ENCODE measurements around the gene ASTN1. TPM values are rescaled to one million over a fixed set of nuclear protein-coding genes. Genes with fewer than 3 reads are reported as not detected.

The ASTN1 gene
- polyA plus RNA-seq, 1 of the 3 experiments (the other 2 are of a cell fraction): 0.13 TPM

GRCh38 chr1:177024623-177025022 is 139.9 kb downstream of the ASTN1 start:
- Histone ChIP-seq H3K4me2 (no peak overlapping the region), H4K20me1 (ENCODE audit: insufficient read depth) (no peaks in the 10 kb centered on the region), H3K4me1 (ENCODE audit: control insufficient read depth in 1 of 2, insufficient read depth in 2 of 2, low read depth in 1 of 2, low read length in 1 of 2) (peaks cover 0 to 22% of the 10 kb centered on the region in 2 experiments; a peak in 2 of 4 replicates), H3F3A (replicated peaks; ENCODE audit: insufficient read depth) (no peaks in the 10 kb centered on the region), H3K79me2 (ENCODE audit: insufficient read depth) (no peaks in the 10 kb centered on the region), H3K9ac (no peak overlapping the region), H3K4me3 (ENCODE audit: low read depth in 2 of 2, low read length in 1 of 2) (no peak overlapping the region), H3K9me2 (no peaks in the 10 kb centered on the region), H2AFZ (ENCODE audit: low read depth) (no peak overlapping the region), H3K27me3 (ENCODE audit: insufficient read depth) (no peaks in the 10 kb centered on the region), H3K36me3 (replicated peaks in 1 of 2; ENCODE audit: control insufficient read depth in 1 of 2, insufficient read depth in 2 of 2, low read length in 1 of 2) (no peaks in the 10 kb centered on the region), H3K27ac (ENCODE audit: low read depth in 2 of 2, low read length in 1 of 2) (peak overlapping the region in 1 of 2 experiments; percentile 92; a peak in 2 of 4 replicates), H3K9me3 (no peaks in the 10 kb centered on the region)
- TF ChIP-seq YY1 (IDR thresholded peaks at IDR 0.05; ENCODE audit: low read depth) (no peak), TEAD4 (IDR thresholded peaks at IDR 0.05; ENCODE audit: borderline replicate concordance, insufficient read depth) (no peak), ELF1 (IDR thresholded peaks at IDR 0.05) (no peak), RCOR1 (IDR thresholded peaks at IDR 0.05; ENCODE audit: low read length) (no peak), RXRA (IDR thresholded peaks at IDR 0.05; ENCODE audit: borderline replicate concordance, low read depth) (no peak), REST (IDR thresholded peaks at IDR 0.05; ENCODE audit: low read depth, low read length) (no peak), NFIC (IDR thresholded peaks at IDR 0.05; ENCODE audit: borderline replicate concordance) (no peak), USF2 (IDR thresholded peaks at IDR 0.05; ENCODE audit: borderline replicate concordance, low read depth, low read length) (no peak), RAD21 (IDR thresholded peaks at IDR 0.05; ENCODE audit: low read length) (no peak)
- POLR2A ChIA-PET: no interaction called here
- DNase-seq: no peak
- WGBS (ENCODE audit: low lambda C conversion rate): 41% methylated on average over 4 of the region's 4 CpGs
- CTCF ChIA-PET: interaction anchor here (0.7 to 1.8 kb wide), 2 partner anchors 35 to 157 kb away, joined by 4 to 8 read pairs; no protein-coding TSS in a partner anchor

GRCh38 chr1:177023726-177024125 is 140.8 kb downstream of the ASTN1 start:
- Histone ChIP-seq H3K36me3 (replicated peaks in 1 of 2; ENCODE audit: control insufficient read depth in 1 of 2, insufficient read depth in 2 of 2, low read length in 1 of 2) (no peaks in the 10 kb centered on the region), H3K27ac (ENCODE audit: low read depth in 2 of 2, low read length in 1 of 2) (peak overlapping the region in 1 of 2 experiments; percentile 92; a peak in 2 of 4 replicates), H3K27me3 (ENCODE audit: insufficient read depth) (no peaks in the 10 kb centered on the region), H3K4me2 (no peak overlapping the region), H2AFZ (ENCODE audit: low read depth) (no peak overlapping the region), H3K9me3 (no peaks in the 10 kb centered on the region), H4K20me1 (ENCODE audit: insufficient read depth) (no peaks in the 10 kb centered on the region), H3K9ac (no peak overlapping the region), H3K4me1 (ENCODE audit: control insufficient read depth in 1 of 2, insufficient read depth in 2 of 2, low read depth in 1 of 2, low read length in 1 of 2) (peaks cover 0 to 22% of the 10 kb centered on the region in 2 experiments; a peak in 2 of 4 replicates), H3K9me2 (no peaks in the 10 kb centered on the region), H3K4me3 (ENCODE audit: low read depth in 2 of 2, low read length in 1 of 2) (no peak overlapping the region), H3K79me2 (ENCODE audit: insufficient read depth) (no peaks in the 10 kb centered on the region), H3F3A (replicated peaks; ENCODE audit: insufficient read depth) (no peaks in the 10 kb centered on the region)
- WGBS (ENCODE audit: low lambda C conversion rate): 4% methylated on average over 2 of the region's 3 CpGs
- POLR2A ChIA-PET: no interaction called here
- CTCF ChIA-PET: interaction anchor here (1.8 kb wide), 1 partner anchor 158 kb away, joined by 8 read pairs; no protein-coding TSS in a partner anchor
- DNase-seq: peak; percentile 74
- TF ChIP-seq GABPA (IDR thresholded peaks at IDR 0.05; ENCODE audit: low read depth) (no peak), MAX (IDR thresholded peaks at IDR 0.05; ENCODE audit: low read depth) (no peak), JUND (IDR thresholded peaks at IDR 0.05) (no peak), RCOR1 (IDR thresholded peaks at IDR 0.05; ENCODE audit: low read length) (no peak), USF1 (IDR thresholded peaks at IDR 0.05; ENCODE audit: borderline replicate concordance, low read depth) (no peak), FOSL2 (IDR thresholded peaks at IDR 0.05; ENCODE audit: borderline replicate concordance, low read depth) (no peak), EZH2phosphoT487 (IDR thresholded peaks at IDR 0.05; ENCODE audit: borderline replicate concordance, low read depth) (no peak), CHD2 (IDR thresholded peaks at IDR 0.05; ENCODE audit: low read length, partially characterized antibody) (peak; percentile 15), EP300 (IDR thresholded peaks at IDR 0.05; ENCODE audit: borderline replicate concordance in 1 of 2, low read depth in 1 of 2, low read length in 1 of 2) (peak in 1 of 2 experiments; percentile 47; a peak in 2 of 4 replicates), NRF1 (IDR thresholded peaks at IDR 0.05; ENCODE audit: low read depth, low read length) (no peak), POLR2AphosphoS5 (IDR thresholded peaks at IDR 0.05; ENCODE audit: low read depth, low read length) (no peak), REST (IDR thresholded peaks at IDR 0.05; ENCODE audit: low read depth, low read length) (no peak), YY1 (IDR thresholded peaks at IDR 0.05; ENCODE audit: low read depth) (no peak)
